ENCODE data around the gene AP2A2.

Gene AP2A2

GRCh38 chr11:1042626-1043562 is 117.2 kb downstream of the AP2A2 start:
- no peak for DNase-seq (ENCODE audit: low spot score)
- in situ Hi-C loops (cut with MboI; ENCODE audit: low pct_unique_long_range_greater_than_20kb, low sequenced_read_pairs, unreplicated experiment), result no loop called here
- no peak for TF ChIP-seq CTCF (IDR thresholded peaks at IDR 0.05; ENCODE audit: extremely low read depth, insufficient read depth, missing control alignments)

- no peak for TF ChIP-seq CTCF (IDR thresholded peaks at IDR 0.05; ENCODE audit: extremely low read depth, insufficient read depth, missing control alignments)
- in situ Hi-C loops (cut with MboI; ENCODE audit: low pct_unique_long_range_greater_than_20kb, low sequenced_read_pairs, unreplicated experiment), result no loop called here
- no peak for DNase-seq (ENCODE audit: low spot score)
These were observed 118.0 kb downstream of the AP2A2 start for GRCh38 chr11:1043563-1044096.

- DNase-seq (ENCODE audit: low spot score), result no peak
- no peak for TF ChIP-seq CTCF (IDR thresholded peaks at IDR 0.05; ENCODE audit: extremely low read depth, insufficient read depth, missing control alignments)
- in situ Hi-C loops (cut with MboI; ENCODE audit: low pct_unique_long_range_greater_than_20kb, low sequenced_read_pairs, unreplicated experiment), result no loop called here
These were observed 118.5 kb downstream of the AP2A2 start for GRCh38 chr11:1044160-1044559.

- in situ Hi-C loops (cut with MboI; ENCODE audit: low pct_unique_long_range_greater_than_20kb, low sequenced_read_pairs, unreplicated experiment), result no loop called here
- no peak for TF ChIP-seq CTCF (IDR thresholded peaks at IDR 0.05; ENCODE audit: extremely low read depth, insufficient read depth, missing control alignments)
- no peak for DNase-seq (ENCODE audit: low spot score)
These were observed 122.0 kb downstream of the AP2A2 start for GRCh38 chr11:1047595-1048156.

GRCh38 chr11:1048375-1049070 is 122.9 kb downstream of the AP2A2 start:
- DNase-seq (ENCODE audit: low spot score), result no peak
- no peak for TF ChIP-seq CTCF (IDR thresholded peaks at IDR 0.05; ENCODE audit: extremely low read depth, insufficient read depth, missing control alignments)
- in situ Hi-C loops (cut with MboI; ENCODE audit: low pct_unique_long_range_greater_than_20kb, low sequenced_read_pairs, unreplicated experiment), result no loop called here

- no peak for DNase-seq (ENCODE audit: low spot score)
- TF ChIP-seq CTCF (IDR thresholded peaks at IDR 0.05; ENCODE audit: extremely low read depth, insufficient read depth, missing control alignments), result no peak
- in situ Hi-C loops (cut with MboI; ENCODE audit: low pct_unique_long_range_greater_than_20kb, low sequenced_read_pairs, unreplicated experiment), result no loop called here
These were observed 123.4 kb downstream of the AP2A2 start for GRCh38 chr11:1049071-1049405.

All from GM13977 (cell line).